Muscle of leg (tissue), 16 donors: ENCODE measurements around the gene HRH2. TPM values are rescaled to one million over a fixed set of nuclear protein-coding genes. Genes with fewer than 3 reads are reported as not detected.
A peak's percentile ranks its signal among the peaks of the same experiment; 100 is the strongest.
"Not testable (repeated sequence)": the region's sequence is repeated elsewhere in the genome, so short reads cannot be mapped to it uniquely, and the experiment has no call there.

Experiments
- DNase-seq: peaks from one replicate; pipeline ENCODE4 v3.0.0; 2013
- H3K27ac ChIP-seq: one replicate; pipeline ENCODE4 v1.5.1; 2013; ENCODE audit warnings: mild to moderate bottlenecking, low read length, control low read depth
- H3K27me3 ChIP-seq: one replicate; pipeline ENCODE4 v1.6.1; 2013; ENCODE audit warnings: low read length; ENCODE audit not compliant: control insufficient read depth, insufficient read depth
- H3K36me3 ChIP-seq: one replicate; pipeline ENCODE4 v1.6.1; 2013; ENCODE audit warnings: low read length; ENCODE audit not compliant: control insufficient read depth, insufficient read depth
- H3K4me1 ChIP-seq: one replicate; pipeline ENCODE4 v1.6.1; 2013; ENCODE audit warnings: low read length; ENCODE audit not compliant: control insufficient read depth, insufficient read depth
- H3K4me3 ChIP-seq: one replicate; pipeline ENCODE4 v1.5.1; 2013; ENCODE audit warnings: low read length, control low read depth
- H3K9me3 ChIP-seq: replicated peaks from 2 replicates; pipeline ENCODE4 v1.6.1; 2013; ENCODE audit warnings: low read depth, low read length; ENCODE audit not compliant: control insufficient read depth
- WGBS: methylation state at CpG from one replicate; pipeline ENCODE4 v1.1.5; 2013; ENCODE audit warnings: missing lambda C conversion rate; ENCODE audit not compliant: insufficient coverage; 5-methylcytosine and 5-hydroxymethylcytosine counted together
- long read RNA-seq, 11 donors: transcript quantifications; one replicate each; lab custom pipeline, GENCODE V29; 2026
- polyA plus RNA-seq, 8 donors: library from polyadenylated mRNA; unstranded; fragments of 120-200 nt; gene quantifications; one replicate each; pipeline versions ENCODE4 v1.2.1 to v1.2.3, GENCODE V29; 2013; ENCODE audit warnings: inconsistent platforms in 1 of 8, low replicate concordance in 1 of 8; ENCODE audit not compliant: insufficient read length in 8 of 8, insufficient read depth in 1 of 8
- total RNA-seq: library from RNA; stranded (reverse); fragments of 120-200 nt; gene quantifications from one replicate; pipeline ENCODE4 v1.2.4, GENCODE V29; 2013

Gene HRH2
- 0.35 TPM for total RNA-seq
- polyA plus RNA-seq: 1 to 10 TPM in 3 of 8 donors, under 1 TPM in 5; 0.76 to 1.5 (median 0.93) TPM
- long read RNA-seq, donor 1: 0 reads
- long read RNA-seq, donor 2: 0 reads
- long read RNA-seq, donor 3: 0 reads
- long read RNA-seq, donor 4: 0 reads
- long read RNA-seq, donor 5, partial matches to known transcripts: 0 of 1 reads
- long read RNA-seq, donor 5, other reads (novel, unspliced or antisense): 0 of 1 reads
- long read RNA-seq, donor 6, full-length matches to known transcripts: 1 of 1 reads
- long read RNA-seq, donor 6, partial matches to known transcripts: 0 of 1 reads
- long read RNA-seq, donor 6, other reads (novel, unspliced or antisense): 0 of 1 reads
- long read RNA-seq, donor 7: 0 reads
- long read RNA-seq, donor 8, full-length matches to known transcripts: 3 of 3 reads
- long read RNA-seq, donor 8, partial matches to known transcripts: 0 of 3 reads
- long read RNA-seq, donor 8, other reads (novel, unspliced or antisense): 0 of 3 reads
- long read RNA-seq, donor 9: 0 reads
- long read RNA-seq, donor 10, partial matches to known transcripts: 0 of 1 reads
- long read RNA-seq, donor 10, other reads (novel, unspliced or antisense): 0 of 1 reads
- long read RNA-seq, donor 11: 0 reads

- H3K27me3 ChIP-seq: peaks cover 46% of the 10 kb centered on the region
These were observed at the start of gene HRH2 for GRCh38 chr5:175657593-175658271. Gene HRH2, plus strand, starts transcription at chr5:175658071. Its CDS starts 25,163 bp downstream, at chr5:175683234.

DNA sequence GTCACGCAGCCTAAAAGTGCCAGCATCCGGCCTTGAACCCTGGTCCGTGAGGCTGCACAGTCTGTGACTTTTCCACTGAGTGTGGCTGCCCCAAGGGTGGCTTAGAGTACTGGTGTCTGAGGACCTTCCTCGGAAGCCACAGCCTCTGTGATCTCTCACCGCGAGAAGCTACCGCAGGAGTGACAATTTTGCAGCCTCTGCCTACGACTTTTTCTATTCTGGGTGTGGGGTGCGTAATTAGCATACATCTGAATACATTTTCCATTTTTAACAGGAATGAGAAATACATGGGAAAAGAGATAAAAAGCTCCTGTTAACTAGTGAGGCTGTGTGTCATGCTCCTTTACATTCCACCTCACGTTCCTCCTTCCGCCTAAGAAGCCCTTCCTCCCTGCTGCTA, 48.3 kb upstream of the HRH2 start:
- Histone ChIP-seq H3K27me3 (no peaks in the 10 kb centered on the region), H3K4me1 (no peaks in the 10 kb centered on the region), H3K27ac (no peak overlapping the region), H3K4me3 (no peak overlapping the region), H3K36me3 (no peaks in the 10 kb centered on the region), H3K9me3 (no peaks in the 10 kb centered on the region)
- no peak for DNase-seq
- 95% methylated on average over 8 of the region's 11 CpGs for WGBS

More at GRCh38 chr5:175657593-175658271, at the start of gene HRH2:
- Histone ChIP-seq H3K9me3 (no peaks in the 10 kb centered on the region), H3K36me3 (no peaks in the 10 kb centered on the region), H3K4me3 (peak within 1 kb of the TSS; percentile 36), H3K4me1 (peaks cover 7% of the 10 kb centered on the region), H3K27ac (no peak within 1 kb of the TSS)
- under 1% methylated on average over 55 of the region's 58 CpGs for WGBS
- peak; percentile 68 for DNase-seq

DNA sequence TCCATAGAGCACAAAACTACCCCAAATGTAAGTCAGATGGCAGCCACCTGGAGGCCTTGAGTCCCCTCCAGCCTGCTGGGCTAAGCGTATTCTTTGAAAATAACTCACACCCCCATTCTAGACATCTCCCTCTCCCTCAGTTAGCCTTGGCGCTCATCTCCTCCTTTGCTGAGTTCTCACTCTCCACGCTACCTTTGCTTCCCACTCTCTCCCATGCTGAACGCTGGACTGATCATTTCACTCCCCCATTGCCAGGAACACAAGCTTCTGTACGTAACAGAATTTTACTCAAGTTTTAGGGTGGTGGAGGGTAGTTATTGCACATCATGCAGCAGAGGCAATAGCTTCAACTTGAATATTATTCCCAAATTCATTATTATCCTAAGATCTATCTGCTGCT, 47.5 kb upstream of the HRH2 start:
- WGBS: 76% methylated on average over 2 of the region's 5 CpGs
- no peaks in the 10 kb centered on the region for H3K4me1 ChIP-seq
- H3K36me3 ChIP-seq: no peaks in the 10 kb centered on the region
- H3K9me3 ChIP-seq: no peaks in the 10 kb centered on the region
- no peak overlapping the region for H3K4me3 ChIP-seq
- H3K27ac ChIP-seq: no peak overlapping the region
- no peak for DNase-seq
- no peaks in the 10 kb centered on the region for H3K27me3 ChIP-seq

- no peak overlapping the region for H3K4me3 ChIP-seq
- H3K36me3 ChIP-seq: no peaks in the 10 kb centered on the region
- no peaks in the 10 kb centered on the region for H3K9me3 ChIP-seq
- no peaks in the 10 kb centered on the region for H3K27me3 ChIP-seq
- whole genome bisulfite sequencing: 32% methylated on average over 2 of the region's 3 CpGs
- H3K27ac ChIP-seq: no peak overlapping the region
- no peak for DNase-seq
- H3K4me1 ChIP-seq: no peaks in the 10 kb centered on the region
These were observed 47.0 kb upstream of the HRH2 start for GRCh38 chr5:175610898-175611297.

GRCh38 chr5:175614223-175614815, 43.6 kb upstream of the HRH2 start:
- Histone ChIP-seq H3K4me1 (no peaks in the 10 kb centered on the region), H3K9me3 (no peaks in the 10 kb centered on the region), H3K27me3 (no peaks in the 10 kb centered on the region), H3K4me3 (no peak overlapping the region), H3K36me3 (no peaks in the 10 kb centered on the region), H3K27ac (no peak overlapping the region)
- WGBS: 39% methylated on average over 3 of the region's 7 CpGs
- peak; percentile 16 for DNase-seq

GRCh38 chr5:175614861-175615260, 43.0 kb upstream of the HRH2 start:
- no peak for DNase-seq
- no CpG with 5 or more reads among the region's 3 CpGs for WGBS
- no peak overlapping the region for H3K27ac ChIP-seq
- H3K4me1 ChIP-seq: no peaks in the 10 kb centered on the region
- no peak overlapping the region for H3K4me3 ChIP-seq
- no peaks in the 10 kb centered on the region for H3K27me3 ChIP-seq
- no peaks in the 10 kb centered on the region for H3K9me3 ChIP-seq
- no peaks in the 10 kb centered on the region for H3K36me3 ChIP-seq

DNA sequence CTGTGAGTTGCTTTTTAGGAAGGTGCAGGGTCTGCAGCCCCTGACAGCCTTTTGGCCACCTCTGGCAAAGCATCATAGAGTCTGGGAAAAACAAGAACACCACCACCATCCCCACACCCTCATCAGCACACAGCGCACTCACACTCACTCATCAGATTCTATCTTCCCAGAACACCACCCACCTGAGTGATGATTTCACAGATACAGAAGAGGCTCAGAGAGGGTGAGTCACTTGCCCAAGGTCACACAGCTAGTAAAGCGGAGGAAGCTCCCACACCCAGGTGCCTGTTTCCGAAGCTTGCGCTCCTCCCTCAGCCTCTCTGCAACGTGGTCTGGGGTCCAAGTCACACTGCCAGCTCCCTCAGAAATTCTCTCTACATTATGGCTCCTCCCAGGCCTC, 41.8 kb upstream of the HRH2 start:
- Histone ChIP-seq H3K27ac (no peak overlapping the region), H3K9me3 (no peaks in the 10 kb centered on the region), H3K27me3 (no peaks in the 10 kb centered on the region), H3K4me1 (no peaks in the 10 kb centered on the region), H3K36me3 (no peaks in the 10 kb centered on the region), H3K4me3 (no peak overlapping the region)
- no peak for DNase-seq
- WGBS: 87% methylated on average over 4 of the region's 5 CpGs

DNA sequence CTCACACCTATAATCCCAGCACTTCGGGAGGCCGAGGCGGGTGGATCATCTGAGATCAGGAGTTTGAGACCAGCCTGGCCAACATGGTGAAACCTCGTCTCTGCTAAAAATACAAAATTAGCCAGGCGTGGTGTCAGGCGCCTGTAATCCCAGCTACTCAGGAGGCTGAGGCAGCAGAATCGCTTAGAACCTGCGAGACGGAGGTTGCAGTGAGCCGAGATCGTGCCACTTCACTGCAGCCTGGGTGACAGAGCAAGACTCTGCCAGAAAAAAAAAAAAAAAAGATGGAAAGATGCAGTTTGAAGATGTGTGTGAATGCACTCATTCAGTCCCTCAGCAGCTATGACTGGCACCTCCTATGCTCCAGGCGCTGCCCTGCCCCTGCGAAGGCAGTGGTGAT, 41.3 kb upstream of the HRH2 start:
- 87% methylated on average over 11 of the region's 13 CpGs for WGBS

DNA sequence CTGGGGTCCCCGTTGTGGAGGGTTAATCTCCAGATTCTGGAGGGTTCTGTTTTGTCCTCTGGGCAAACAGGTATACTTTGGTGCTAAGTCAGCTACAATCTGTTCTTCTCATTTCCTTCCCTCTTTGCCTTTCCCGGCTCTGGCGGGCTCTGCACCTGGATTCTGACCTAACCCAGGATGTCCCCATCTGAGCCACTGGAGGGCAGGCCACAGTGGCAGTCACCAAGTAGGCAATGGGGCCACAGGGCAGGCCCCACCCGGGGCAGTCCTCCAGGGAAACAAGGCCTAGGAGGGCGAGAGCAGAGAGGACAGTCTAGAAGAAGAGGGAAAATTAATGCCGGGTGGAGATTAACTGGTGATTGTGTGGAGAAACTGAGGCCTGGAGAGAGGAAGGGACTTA, 40.4 kb upstream of the HRH2 start:
- H3K9me3 ChIP-seq: no peaks in the 10 kb centered on the region
- no peaks in the 10 kb centered on the region for H3K27me3 ChIP-seq
- no peak for DNase-seq
- H3K4me3 ChIP-seq: no peak overlapping the region
- H3K4me1 ChIP-seq: no peaks in the 10 kb centered on the region
- WGBS: 72% methylated on average over 5 of the region's 6 CpGs
- H3K27ac ChIP-seq: no peak overlapping the region
- no peaks in the 10 kb centered on the region for H3K36me3 ChIP-seq

More for the DNA sequence above, 41.3 kb upstream of the HRH2 start:
- H3K4me3 ChIP-seq, DNase-seq, H3K27ac ChIP-seq, H3K9me3 ChIP-seq, H3K27me3 ChIP-seq, H3K36me3 ChIP-seq, H3K4me1 ChIP-seq: not testable (repeated sequence)

GRCh38 chr5:175620527-175620926, 37.3 kb upstream of the HRH2 start:
- no peaks in the 10 kb centered on the region for H3K9me3 ChIP-seq
- no peaks in the 10 kb centered on the region for H3K4me1 ChIP-seq
- H3K4me3 ChIP-seq: no peak overlapping the region
- 73% methylated on average over 1 of the region's 1 CpG for WGBS
- no peak overlapping the region for H3K27ac ChIP-seq
- no peak for DNase-seq
- H3K27me3 ChIP-seq: no peaks in the 10 kb centered on the region
- no peaks in the 10 kb centered on the region for H3K36me3 ChIP-seq
